Natural killer cell (primary cell): Measurements from ENCODE around the gene TSKS. TPM values are rescaled to one million over a fixed set of nuclear protein-coding genes. Genes with fewer than 3 reads are reported as not detected.
"Not testable (repeated sequence)": the region's sequence is repeated elsewhere in the genome, so short reads cannot be mapped to it uniquely, and the experiment has no call there.

Experiments used
- ATAC-seq, 3 donors: fragments of 150-1000 bp in 2 of 3; fragments of 200-7000 bp in 1 of 3; cut with Tn5 transposase; 1 replicate in 1 of 3; 2 replicates in 2 of 3; pipeline ENCODE4 v1.10.0; 2021; ENCODE audit warnings: mild to moderate bottlenecking in 2 of 3, moderate library complexity in 2 of 3
- DNase-seq, 2 donors: peaks; one replicate each; pipeline versions ENCODE4 v3.0.0 to v3.0.0-alpha.2; 2013 to 2021; ENCODE audit warnings: mixed read lengths in 1 of 2
- H3K27ac ChIP-seq: one replicate; pipeline ENCODE4 v1.5.1; 2013; ENCODE audit warnings: mild to moderate bottlenecking, low read length
- H3K27me3 ChIP-seq: one replicate; pipeline ENCODE4 v1.6.1; 2013; ENCODE audit warnings: low read length; ENCODE audit not compliant: control insufficient read depth, insufficient read depth
- H3K36me3 ChIP-seq: one replicate; pipeline ENCODE4 v1.6.1; 2013; ENCODE audit warnings: low read length; ENCODE audit not compliant: control insufficient read depth, insufficient read depth
- H3K4me1 ChIP-seq: one replicate; pipeline ENCODE4 v1.6.1; 2013; ENCODE audit warnings: low read length; ENCODE audit not compliant: control insufficient read depth, insufficient read depth
- H3K4me3 ChIP-seq: one replicate; pipeline ENCODE4 v1.5.1; 2013; ENCODE audit warnings: low read length
- H3K9me3 ChIP-seq: one replicate; pipeline ENCODE4 v1.6.1; 2013; ENCODE audit warnings: low read length; ENCODE audit not compliant: control insufficient read depth, insufficient read depth
- H3K27ac Mint-ChIP-seq, 2 donors: one replicate each; pipeline ENCODE4 v1.8.0; 2022; ENCODE audit warnings: mild to moderate bottlenecking in 2 of 2, mixed read lengths in 2 of 2, moderate library complexity in 1 of 2
- H3K27me3 Mint-ChIP-seq, 2 donors: one replicate each; pipeline ENCODE4 v1.8.0; 2022; ENCODE audit warnings: low read depth in 2 of 2, mixed read lengths in 2 of 2
- H3K36me3 Mint-ChIP-seq: one replicate; pipeline ENCODE4 v1.8.0; 2022; ENCODE audit warnings: mixed read lengths
- H3K4me1 Mint-ChIP-seq, 2 donors: one replicate each; pipeline ENCODE4 v1.8.0; 2022; ENCODE audit warnings: mixed read lengths in 2 of 2
- H3K4me3 Mint-ChIP-seq: one replicate; pipeline ENCODE4 v1.8.0; 2022; ENCODE audit warnings: mild to moderate bottlenecking, moderate library complexity, mixed read lengths
- H3K9me3 Mint-ChIP-seq, 2 donors: one replicate each; pipeline ENCODE4 v1.8.0; 2022; ENCODE audit warnings: mixed read lengths in 2 of 2
- WGBS: methylation state at CpG from one replicate; pipeline ENCODE4 v1.1.7; 2013; ENCODE audit warnings: missing lambda C conversion rate; ENCODE audit not compliant: insufficient coverage; 5-methylcytosine and 5-hydroxymethylcytosine counted together
- intact Hi-C: fragments of 100-400 bp; cut with micrococcal nuclease; formaldehyde crosslinking; loops from one replicate; pipeline ENCODE4 v1.14.2; 2022
- total RNA-seq, 4 donors: library from RNA; stranded (reverse); fragments of 120-200 nt in 1 of 4; gene quantifications; one replicate each; pipeline versions ENCODE4 v1.2.3 to v1.2.4, GENCODE V29; 2013 to 2022
- TF ChIP-seq, protein P1 (sequence below): fragments of 200-600 bp; IDR thresholded peaks from one replicate; pipeline ENCODE4 v1.8.0; 2022; ENCODE audit warnings: antibody characterized with exemption

The TSKS gene
- total RNA-seq, 3 donors from 2014 or later (not counting 1 experiment from before 2014, with no cell fraction given) = 0.35 to 2.4 (median 1.7) TPM

- no peaks in the 10 kb centered on the region for H3K36me3 Mint-ChIP-seq
- Histone ChIP-seq H3K27me3 (no peaks in the 10 kb centered on the region), H3K9me3 (no peaks in the 10 kb centered on the region), H3K27ac (no peak overlapping the region), H3K4me1 (no peaks in the 10 kb centered on the region), H3K4me3 (no peak overlapping the region), H3K36me3 (no peaks in the 10 kb centered on the region)
- no peak for ATAC-seq
- no peaks in the 10 kb centered on the region for H3K9me3 Mint-ChIP-seq
- H3K4me3 Mint-ChIP-seq = no peak overlapping the region
- H3K27ac Mint-ChIP-seq = no peak overlapping the region
- TF ChIP-seq, protein P1, sequence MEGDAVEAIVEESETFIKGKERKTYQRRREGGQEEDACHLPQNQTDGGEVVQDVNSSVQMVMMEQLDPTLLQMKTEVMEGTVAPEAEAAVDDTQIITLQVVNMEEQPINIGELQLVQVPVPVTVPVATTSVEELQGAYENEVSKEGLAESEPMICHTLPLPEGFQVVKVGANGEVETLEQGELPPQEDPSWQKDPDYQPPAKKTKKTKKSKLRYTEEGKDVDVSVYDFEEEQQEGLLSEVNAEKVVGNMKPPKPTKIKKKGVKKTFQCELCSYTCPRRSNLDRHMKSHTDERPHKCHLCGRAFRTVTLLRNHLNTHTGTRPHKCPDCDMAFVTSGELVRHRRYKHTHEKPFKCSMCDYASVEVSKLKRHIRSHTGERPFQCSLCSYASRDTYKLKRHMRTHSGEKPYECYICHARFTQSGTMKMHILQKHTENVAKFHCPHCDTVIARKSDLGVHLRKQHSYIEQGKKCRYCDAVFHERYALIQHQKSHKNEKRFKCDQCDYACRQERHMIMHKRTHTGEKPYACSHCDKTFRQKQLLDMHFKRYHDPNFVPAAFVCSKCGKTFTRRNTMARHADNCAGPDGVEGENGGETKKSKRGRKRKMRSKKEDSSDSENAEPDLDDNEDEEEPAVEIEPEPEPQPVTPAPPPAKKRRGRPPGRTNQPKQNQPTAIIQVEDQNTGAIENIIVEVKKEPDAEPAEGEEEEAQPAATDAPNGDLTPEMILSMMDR = no peak
- H3K27me3 Mint-ChIP-seq = no peaks in the 10 kb centered on the region
- no peaks in the 10 kb centered on the region for H3K4me1 Mint-ChIP-seq
- 95% methylated on average over 22 of the region's 23 CpGs for WGBS
- intact Hi-C loops = no loop called here
- no peak for DNase-seq
Observed at GRCh38 chr19:49727217-49728030, 35.7 kb downstream of the TSKS start.

DNA sequence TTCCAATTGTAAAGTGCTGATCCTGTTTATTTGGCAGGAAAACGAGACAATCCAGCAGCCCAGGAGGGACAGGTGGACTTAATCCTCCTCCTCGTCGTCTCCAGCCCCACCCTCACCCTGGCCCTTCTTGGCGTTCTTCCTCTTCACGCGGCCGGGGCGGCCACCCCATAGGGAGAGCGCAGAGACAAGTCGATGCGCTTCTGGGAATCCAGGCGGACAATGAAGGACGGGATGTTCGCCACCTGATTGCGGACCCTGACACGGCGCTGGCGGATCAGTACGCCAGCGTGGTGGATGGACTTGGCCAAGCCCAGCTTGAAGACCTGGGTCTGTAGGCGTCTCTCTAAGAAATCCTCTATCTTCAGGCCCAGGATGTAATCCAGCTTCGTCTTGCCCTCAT, 43.7 kb downstream of the TSKS start:
- H3K9me3 ChIP-seq, H3K27me3 ChIP-seq, H3K27ac ChIP-seq, ATAC-seq, H3K9me3 Mint-ChIP-seq, H3K4me1 Mint-ChIP-seq, H3K4me3 Mint-ChIP-seq, H3K36me3 Mint-ChIP-seq, H3K36me3 ChIP-seq, H3K4me3 ChIP-seq, intact Hi-C loops, DNase-seq, H3K27me3 Mint-ChIP-seq: not testable (repeated sequence)
- peaks cover 16% of the 10 kb centered on the region for H3K4me1 ChIP-seq
- WGBS = 89% methylated on average over 22 of the region's 22 CpGs
- H3K27ac Mint-ChIP-seq = peak overlapping the region in 1 of 2 donors; percentile 13

- H3K36me3 Mint-ChIP-seq = no peaks in the 10 kb centered on the region
- H3K4me3 ChIP-seq = no peak overlapping the region
- peak overlapping the region; percentile 47 for H3K4me3 Mint-ChIP-seq
- intact Hi-C loops = no loop called here
- no peaks in the 10 kb centered on the region for H3K27me3 Mint-ChIP-seq
- peaks cover 16% of the 10 kb centered on the region for H3K4me1 ChIP-seq
- DNase-seq (no peak), ATAC-seq (no peak)
- peaks cover 8% of the 10 kb centered on the region in 2 donors for H3K4me1 Mint-ChIP-seq
- peak overlapping the region in 1 of 2 donors; percentile 13 for H3K27ac Mint-ChIP-seq
- H3K9me3 ChIP-seq = no peaks in the 10 kb centered on the region
- no peaks in the 10 kb centered on the region for H3K36me3 ChIP-seq
- no peaks in the 10 kb centered on the region for H3K27me3 ChIP-seq
- TF ChIP-seq, protein P1 = no peak
- no peak overlapping the region for H3K27ac ChIP-seq
- 77% methylated on average over 6 of the region's 6 CpGs for WGBS
- H3K9me3 Mint-ChIP-seq = no peaks in the 10 kb centered on the region
Observed at GRCh38 chr19:49718991-49719390, 44.1 kb downstream of the TSKS start.

DNA sequence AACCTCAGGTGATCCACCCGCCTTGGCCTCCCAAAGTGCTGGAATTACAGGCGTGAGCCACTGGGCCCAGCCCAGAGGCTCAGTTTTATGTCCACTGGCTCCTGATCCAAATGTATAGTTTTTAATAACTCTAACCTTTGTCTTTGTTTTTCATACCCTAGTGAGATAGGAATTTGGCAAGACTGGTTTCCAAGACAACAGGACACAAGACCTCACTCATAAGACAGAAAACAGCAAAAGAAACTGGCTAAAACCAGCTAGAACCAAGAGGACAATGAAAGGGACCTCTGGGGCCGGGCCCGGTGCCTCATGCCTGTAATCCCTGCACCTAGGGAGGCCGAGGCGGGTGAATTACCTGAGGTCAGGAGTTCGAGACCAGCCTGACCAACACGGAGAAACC, 44.6 kb downstream of the TSKS start:
- WGBS = 96% methylated on average over 8 of the region's 8 CpGs
- TF ChIP-seq, protein P1 = no peak
- no peaks in the 10 kb centered on the region for H3K27me3 ChIP-seq

More for the DNA sequence above, 44.6 kb downstream of the TSKS start:
- no peaks in the 10 kb centered on the region for H3K9me3 Mint-ChIP-seq
- DNase-seq = no peak
- H3K4me1 Mint-ChIP-seq = peaks cover 8% of the 10 kb centered on the region in 2 donors
- Histone ChIP-seq H3K4me3 (no peak overlapping the region), H3K9me3 (no peaks in the 10 kb centered on the region), H3K27ac (no peak overlapping the region), H3K4me1 (peaks cover 16% of the 10 kb centered on the region), H3K36me3 (no peaks in the 10 kb centered on the region)
- intact Hi-C loops = no loop called here
- H3K4me3 Mint-ChIP-seq = peak overlapping the region; percentile 92
- no peaks in the 10 kb centered on the region for H3K36me3 Mint-ChIP-seq
- H3K27me3 Mint-ChIP-seq = no peaks in the 10 kb centered on the region
- ATAC-seq = no peak
- H3K27ac Mint-ChIP-seq = peak overlapping the region; percentile 79 to 89
